ENCODE data around the gene RBM20.

RBM20 gene

DNA sequence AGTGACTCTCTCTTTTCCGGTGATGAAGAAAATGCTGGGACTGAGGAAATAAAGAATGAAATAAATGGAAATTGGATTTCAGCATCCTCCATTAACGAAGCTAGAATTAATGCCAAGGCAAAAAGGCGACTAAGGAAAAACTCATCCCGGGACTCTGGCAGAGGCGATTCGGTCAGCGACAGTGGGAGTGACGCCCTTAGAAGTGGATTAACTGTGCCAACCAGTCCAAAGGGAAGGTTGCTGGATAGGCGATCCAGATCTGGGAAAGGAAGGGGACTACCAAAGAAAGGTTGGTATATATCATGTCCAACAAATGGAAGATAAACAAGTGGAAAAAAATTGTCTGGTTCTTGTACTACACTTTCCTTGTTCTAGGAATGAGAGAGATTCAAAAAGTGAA is 237.1 kb downstream of the RBM20 start:
- DNase-seq: no peak

DNA sequence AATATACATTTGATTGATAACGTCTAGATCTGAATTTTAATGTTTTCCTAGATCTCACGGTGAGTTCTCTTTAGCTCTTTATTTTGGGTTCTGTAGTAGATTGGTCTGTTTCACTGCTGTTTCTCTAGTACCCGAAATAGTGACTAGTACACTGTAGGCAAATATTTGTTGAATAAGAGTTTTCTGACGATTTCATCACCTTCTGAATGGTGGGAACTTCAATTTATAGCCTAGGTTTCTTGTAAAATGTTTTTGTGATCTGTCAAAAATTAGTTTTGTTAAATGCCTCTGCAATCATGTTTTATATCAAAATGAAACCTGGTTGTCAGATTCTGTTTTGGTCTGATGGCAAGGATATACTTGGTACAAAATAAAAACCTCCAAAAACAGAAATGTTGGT is 237.8 kb downstream of the RBM20 start:
- no peak for DNase-seq

DNA sequence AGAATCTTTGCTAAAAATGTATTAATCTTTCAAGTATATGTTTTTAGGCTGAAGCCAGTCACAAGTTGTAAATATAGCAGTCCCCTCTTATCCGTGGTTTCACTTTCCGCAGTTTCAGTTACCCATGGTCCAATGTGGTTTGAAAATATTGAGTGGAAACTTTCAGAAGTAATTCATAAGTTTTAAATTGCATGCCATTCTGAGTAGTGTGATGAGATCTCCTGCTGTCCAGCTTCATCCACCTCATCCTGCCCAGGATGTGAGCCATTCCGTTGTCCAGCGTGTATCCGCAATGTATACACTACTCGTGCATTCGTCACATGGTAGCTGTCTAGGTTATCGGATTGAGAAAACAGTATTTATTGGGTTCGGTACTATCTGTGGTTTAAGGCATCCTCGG is 239.8 kb downstream of the RBM20 start:
- no peak for DNase-seq

DNA sequence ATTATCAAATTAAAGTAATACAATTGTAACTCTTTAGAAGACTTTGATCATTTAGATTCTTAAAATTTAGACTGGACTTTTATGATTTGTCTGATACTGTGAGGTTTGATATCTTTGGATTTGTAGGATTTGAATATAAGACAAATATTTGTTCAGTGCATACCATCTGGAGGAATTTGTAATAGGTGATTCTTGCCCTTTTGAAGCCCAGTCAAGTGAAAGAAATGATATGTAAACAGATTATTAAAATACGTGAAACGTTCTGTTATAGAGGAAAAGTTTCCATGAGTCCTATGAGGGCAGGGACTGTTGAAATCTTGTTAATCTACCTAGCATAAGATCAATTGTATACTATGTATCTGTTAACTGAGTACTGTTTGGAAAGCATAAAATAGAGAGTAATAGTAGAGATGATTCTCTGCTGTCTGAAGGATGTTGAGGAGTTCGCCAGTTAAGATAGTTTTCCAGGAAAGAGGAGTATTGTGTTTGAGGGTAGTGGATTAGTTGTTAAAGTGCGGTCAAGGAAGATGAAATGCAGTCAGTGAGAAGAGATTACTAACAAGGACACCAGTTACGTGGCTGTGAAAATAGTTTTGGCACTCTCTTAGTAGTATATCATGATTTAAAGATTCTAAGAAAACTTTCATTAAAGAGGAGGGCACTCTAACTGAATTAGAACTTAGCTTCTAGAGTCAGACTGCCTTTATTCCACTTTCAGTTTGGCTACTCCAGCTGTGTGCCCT is 242.0 kb downstream of the RBM20 start:
- DNase-seq: no peak

DNA sequence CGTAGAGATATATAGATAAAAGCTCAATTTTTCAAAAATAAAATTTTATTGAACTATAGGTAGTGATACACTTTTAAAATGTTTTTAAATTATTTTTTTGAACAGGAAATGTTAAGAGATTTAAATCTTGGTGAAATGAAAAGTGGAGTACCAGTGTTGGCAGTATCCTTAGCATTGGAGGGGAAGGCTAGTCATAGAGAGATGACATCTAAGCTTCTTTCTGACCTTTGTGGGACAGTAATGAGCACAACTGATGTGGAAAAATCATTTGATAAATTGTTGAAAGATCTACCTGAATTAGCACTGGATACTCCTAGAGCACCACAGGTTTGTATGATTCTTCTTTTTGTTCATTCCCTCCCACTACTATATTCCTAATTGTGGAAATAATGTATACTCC is 243.4 kb downstream of the RBM20 start:
- DNase-seq: no peak

Measured in EL (cell line).